ENCODE results near the gene MEGF6. TPM values are rescaled to one million over a fixed set of nuclear protein-coding genes. Genes with fewer than 3 reads are reported as not detected.

Gene MEGF6
- total RNA-seq, 3 donors from 2014 or later: 0.43 to 0.98 (median 0.84) TPM

GRCh38 chr1:3480369-3480719, 131.0 kb downstream of the MEGF6 start:
- Mint-ChIP-seq H3K4me3 (no peak overlapping the region), H3K9me3 (no peaks in the 10 kb centered on the region), H3K4me1 (ENCODE audit: low read depth) (peaks cover 1% of the 10 kb centered on the region), H3K27me3 (ENCODE audit: low read depth) (no peaks in the 10 kb centered on the region), H3K36me3 (ENCODE audit: insufficient read depth) (no peaks in the 10 kb centered on the region)
- no peak for ATAC-seq
- DNase-seq: no peak

DNA sequence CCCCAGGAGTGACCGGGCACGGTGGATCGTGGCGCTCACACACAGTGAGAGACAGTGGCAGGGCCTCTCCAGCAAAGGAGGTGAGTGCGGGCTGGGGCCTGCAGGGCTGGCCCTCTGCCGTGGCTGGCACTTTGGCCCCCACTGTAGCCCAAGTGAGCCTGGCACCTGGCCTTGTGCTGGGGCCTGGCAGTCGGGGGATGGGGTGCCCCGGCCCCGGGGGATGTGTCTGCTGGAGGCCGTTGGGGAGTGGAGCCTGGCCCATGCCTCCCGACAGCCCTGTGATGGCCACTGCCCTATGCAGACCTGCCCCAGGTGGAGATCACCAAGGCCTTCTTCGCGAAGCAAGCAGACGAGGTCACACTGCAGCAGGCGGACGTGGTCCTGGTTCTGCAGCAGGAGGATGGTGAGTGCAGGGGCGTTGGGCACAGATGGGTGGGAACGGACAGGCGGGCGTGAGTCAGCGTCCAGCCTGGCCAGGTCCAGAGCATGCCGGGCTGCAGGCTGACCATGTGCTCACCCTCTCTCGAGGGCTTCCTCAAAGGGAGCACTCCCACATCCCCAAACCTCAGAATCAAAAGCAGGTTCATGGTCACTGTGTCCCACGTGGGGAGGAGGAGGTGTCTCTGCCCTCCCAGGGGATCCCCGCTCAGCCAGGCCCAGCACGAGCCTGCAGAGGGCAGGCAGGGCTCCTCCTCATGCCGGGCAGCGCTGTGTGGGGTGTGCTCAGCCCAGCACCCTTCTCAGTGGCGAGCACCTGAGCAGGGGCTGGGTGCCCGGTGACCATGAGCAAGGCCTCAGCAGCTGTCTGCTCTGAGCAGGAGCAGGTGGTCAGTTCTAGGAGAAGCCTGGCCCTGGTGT, 131.6 kb downstream of the MEGF6 start:
- ATAC-seq (no peak), DNase-seq (no peak)
- Mint-ChIP-seq H3K4me1 (ENCODE audit: low read depth) (peaks cover 1% of the 10 kb centered on the region), H3K9me3 (no peaks in the 10 kb centered on the region), H3K27me3 (ENCODE audit: low read depth) (no peaks in the 10 kb centered on the region), H3K36me3 (ENCODE audit: insufficient read depth) (no peaks in the 10 kb centered on the region), H3K4me3 (no peak overlapping the region)

DNA sequence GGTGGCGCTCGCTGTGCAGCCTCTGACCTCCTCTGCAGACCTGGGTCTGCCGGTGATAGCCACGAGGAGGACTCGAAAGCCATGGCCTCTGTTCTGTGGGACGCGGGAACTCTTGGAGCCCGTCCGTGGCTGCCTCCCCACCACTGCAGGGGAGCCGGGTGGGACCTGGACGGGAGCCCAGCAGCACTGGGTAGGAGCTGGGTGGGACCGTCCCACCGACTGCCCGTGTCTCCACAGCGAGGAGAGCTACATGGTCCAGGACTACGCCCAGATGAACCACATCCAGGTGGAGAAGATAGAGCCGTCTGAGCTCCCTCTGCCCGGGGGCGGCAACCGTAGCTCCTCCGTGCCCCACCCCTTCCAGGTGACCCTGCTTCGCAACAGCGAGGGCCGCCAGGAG, 133.1 kb downstream of the MEGF6 start:
- DNase-seq (no peak), ATAC-seq (no peak)
- Mint-ChIP-seq H3K4me3 (no peak overlapping the region), H3K9me3 (no peaks in the 10 kb centered on the region), H3K4me1 (ENCODE audit: low read depth) (no peaks in the 10 kb centered on the region), H3K36me3 (ENCODE audit: insufficient read depth) (no peaks in the 10 kb centered on the region), H3K27me3 (ENCODE audit: low read depth) (no peaks in the 10 kb centered on the region)

- H3K9me3 Mint-ChIP-seq: no peaks in the 10 kb centered on the region
- H3K36me3 Mint-ChIP-seq (ENCODE audit: insufficient read depth): no peaks in the 10 kb centered on the region
- H3K4me1 Mint-ChIP-seq (ENCODE audit: low read depth): no peaks in the 10 kb centered on the region
- H3K4me3 Mint-ChIP-seq: no peak overlapping the region
- H3K27me3 Mint-ChIP-seq (ENCODE audit: low read depth): no peaks in the 10 kb centered on the region
- ATAC-seq: no peak
- DNase-seq: no peak
These were observed 133.9 kb downstream of the MEGF6 start for GRCh38 chr1:3477241-3477995.

DNA sequence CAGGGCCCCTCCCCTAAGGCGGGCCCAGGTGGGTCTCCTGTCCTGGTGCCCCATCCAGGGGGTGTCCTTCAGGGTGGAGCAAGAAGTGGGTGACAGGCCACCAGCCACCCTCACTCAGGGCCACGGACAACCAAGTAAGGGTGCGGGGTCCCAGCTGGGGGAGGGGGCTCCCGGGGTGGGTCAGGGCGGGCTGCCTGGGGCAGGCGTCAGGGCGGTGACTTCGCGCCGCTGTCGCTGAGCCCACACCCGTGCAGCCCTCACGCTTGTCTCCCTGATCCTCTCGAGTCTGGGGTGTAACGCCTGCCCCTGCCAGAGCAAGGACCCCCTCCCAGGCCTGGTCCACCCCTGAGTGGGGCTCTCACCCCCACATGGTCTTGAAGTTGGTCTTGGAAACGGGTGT, 134.6 kb downstream of the MEGF6 start:
- no peaks in the 10 kb centered on the region for H3K9me3 Mint-ChIP-seq
- DNase-seq (no peak), ATAC-seq (no peak)
- H3K4me3 Mint-ChIP-seq: no peak overlapping the region
- H3K36me3 Mint-ChIP-seq (ENCODE audit: insufficient read depth): no peaks in the 10 kb centered on the region
- H3K4me1 Mint-ChIP-seq (ENCODE audit: low read depth): no peaks in the 10 kb centered on the region
- no peaks in the 10 kb centered on the region for H3K27me3 Mint-ChIP-seq (ENCODE audit: low read depth)

DNA sequence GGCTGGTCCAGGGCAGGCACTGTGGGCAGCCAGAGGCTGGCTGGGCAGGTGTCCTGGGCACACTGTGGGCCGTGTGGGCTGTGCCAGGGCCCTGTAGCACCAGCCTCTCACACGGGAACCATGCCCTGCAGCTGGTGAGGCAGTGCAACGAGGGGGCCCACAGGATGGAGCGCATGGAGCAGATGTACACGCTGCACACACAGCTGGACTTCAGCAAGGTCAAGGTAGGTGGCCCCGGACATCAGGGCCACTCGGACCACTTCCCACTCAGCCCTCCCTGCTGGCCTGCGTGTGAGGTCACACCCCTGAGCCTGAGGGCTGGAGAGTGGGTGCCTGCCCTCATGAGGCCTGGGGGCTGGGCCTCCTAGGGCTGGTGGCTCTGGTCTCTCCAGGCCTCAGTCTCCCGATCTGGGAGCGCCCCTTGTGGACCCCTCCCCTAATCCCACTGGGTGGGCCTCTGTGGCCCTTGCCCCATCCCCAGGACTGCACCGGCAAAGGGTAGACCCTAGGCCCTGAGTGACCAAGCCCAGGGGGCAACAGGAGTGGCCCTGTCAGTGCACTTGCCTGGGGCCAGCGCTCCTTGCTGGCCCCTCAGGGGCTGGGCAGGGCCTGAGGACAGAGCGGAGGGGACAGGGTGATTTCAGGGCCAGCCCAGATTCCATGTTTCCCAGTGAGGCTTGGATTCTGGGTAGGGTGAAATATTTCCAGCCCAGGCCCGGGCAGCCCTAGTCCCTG, 135.3 kb downstream of the MEGF6 start:
- Mint-ChIP-seq H3K4me1 (ENCODE audit: low read depth) (no peaks in the 10 kb centered on the region), H3K4me3 (no peak overlapping the region), H3K36me3 (ENCODE audit: insufficient read depth) (no peaks in the 10 kb centered on the region), H3K9me3 (no peaks in the 10 kb centered on the region), H3K27me3 (ENCODE audit: low read depth) (no peaks in the 10 kb centered on the region)
- no peak for DNase-seq
- ATAC-seq: no peak

GRCh38 chr1:3474421-3474820, 136.9 kb downstream of the MEGF6 start:
- Mint-ChIP-seq H3K4me3 (no peak overlapping the region), H3K9me3 (no peaks in the 10 kb centered on the region), H3K27me3 (ENCODE audit: low read depth) (no peaks in the 10 kb centered on the region), H3K4me1 (ENCODE audit: low read depth) (no peaks in the 10 kb centered on the region), H3K36me3 (ENCODE audit: insufficient read depth) (no peaks in the 10 kb centered on the region)
- ATAC-seq: no peak
- DNase-seq: no peak

GRCh38 chr1:3474016-3474415, 137.3 kb downstream of the MEGF6 start:
- Mint-ChIP-seq H3K4me3 (no peak overlapping the region), H3K9me3 (no peaks in the 10 kb centered on the region), H3K27me3 (ENCODE audit: low read depth) (no peaks in the 10 kb centered on the region), H3K36me3 (ENCODE audit: insufficient read depth) (no peaks in the 10 kb centered on the region), H3K4me1 (ENCODE audit: low read depth) (no peaks in the 10 kb centered on the region)
- DNase-seq (no peak), ATAC-seq (no peak)

DNA sequence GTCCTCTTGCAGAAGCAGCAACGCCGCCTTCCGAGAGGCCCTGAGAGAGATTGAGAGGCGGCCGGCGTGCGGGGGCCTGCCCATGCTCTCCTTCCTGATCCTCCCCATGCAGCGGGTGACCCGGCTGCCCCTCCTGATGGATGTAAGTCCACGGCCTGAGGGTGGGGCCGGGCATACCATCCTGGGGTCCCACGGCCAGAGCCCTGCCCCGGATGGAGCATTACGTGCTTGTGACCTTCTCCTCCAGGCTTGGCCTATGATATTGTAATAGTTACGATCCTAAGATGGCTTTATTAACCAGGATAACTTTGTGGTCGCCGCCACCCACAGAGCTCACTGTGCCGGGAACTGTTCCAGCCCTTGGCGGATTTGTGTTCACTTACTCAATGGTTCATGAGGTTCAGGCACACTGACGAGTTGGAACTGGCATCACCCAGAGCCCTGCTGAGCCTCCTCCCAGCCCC, 137.9 kb downstream of the MEGF6 start:
- H3K4me3 Mint-ChIP-seq: no peak overlapping the region
- H3K4me1 Mint-ChIP-seq (ENCODE audit: low read depth): no peaks in the 10 kb centered on the region
- H3K9me3 Mint-ChIP-seq: no peaks in the 10 kb centered on the region
- H3K27me3 Mint-ChIP-seq (ENCODE audit: low read depth): no peaks in the 10 kb centered on the region
- DNase-seq (no peak), ATAC-seq (no peak)
- no peaks in the 10 kb centered on the region for H3K36me3 Mint-ChIP-seq (ENCODE audit: insufficient read depth)

DNA sequence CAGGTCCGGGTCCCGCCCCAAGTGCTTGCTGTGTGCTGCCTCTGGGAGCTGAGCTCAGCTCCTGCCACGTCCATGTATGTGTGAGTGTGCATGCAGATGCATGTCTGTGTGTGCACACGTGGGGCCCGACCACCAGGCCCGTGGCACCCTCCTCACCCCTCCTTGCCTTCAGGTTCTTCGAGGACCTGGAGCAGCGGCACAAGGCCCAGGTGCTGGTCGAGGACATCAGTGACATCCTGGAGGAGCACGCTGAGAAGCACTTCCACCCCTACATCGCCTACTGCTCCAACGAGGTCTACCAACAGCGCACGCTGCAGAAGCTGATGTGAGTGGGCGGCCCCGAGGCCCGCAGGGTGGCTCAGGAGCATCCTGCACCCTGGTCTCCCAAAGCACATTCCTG, 138.4 kb downstream of the MEGF6 start:
- Mint-ChIP-seq H3K4me1 (ENCODE audit: low read depth) (no peaks in the 10 kb centered on the region), H3K36me3 (ENCODE audit: insufficient read depth) (no peaks in the 10 kb centered on the region), H3K4me3 (no peak overlapping the region), H3K27me3 (ENCODE audit: low read depth) (no peaks in the 10 kb centered on the region), H3K9me3 (no peaks in the 10 kb centered on the region)
- DNase-seq (no peak), ATAC-seq (no peak)

- H3K36me3 Mint-ChIP-seq (ENCODE audit: insufficient read depth): no peaks in the 10 kb centered on the region
- H3K27me3 Mint-ChIP-seq (ENCODE audit: low read depth): no peaks in the 10 kb centered on the region
- ATAC-seq (no peak), DNase-seq (no peak)
- H3K4me1 Mint-ChIP-seq (ENCODE audit: low read depth): no peaks in the 10 kb centered on the region
- H3K4me3 Mint-ChIP-seq: no peak overlapping the region
- H3K9me3 Mint-ChIP-seq: no peaks in the 10 kb centered on the region
These were observed 139.0 kb downstream of the MEGF6 start for GRCh38 chr1:3472088-3472850.

- H3K4me1 Mint-ChIP-seq (ENCODE audit: low read depth): no peaks in the 10 kb centered on the region
- no peaks in the 10 kb centered on the region for H3K27me3 Mint-ChIP-seq (ENCODE audit: low read depth)
- no peak overlapping the region for H3K4me3 Mint-ChIP-seq
- no peak for ATAC-seq
- no peaks in the 10 kb centered on the region for H3K36me3 Mint-ChIP-seq (ENCODE audit: insufficient read depth)
- DNase-seq: no peak
- H3K9me3 Mint-ChIP-seq: no peaks in the 10 kb centered on the region
These were observed 139.8 kb downstream of the MEGF6 start for GRCh38 chr1:3471356-3472087.

DNA sequence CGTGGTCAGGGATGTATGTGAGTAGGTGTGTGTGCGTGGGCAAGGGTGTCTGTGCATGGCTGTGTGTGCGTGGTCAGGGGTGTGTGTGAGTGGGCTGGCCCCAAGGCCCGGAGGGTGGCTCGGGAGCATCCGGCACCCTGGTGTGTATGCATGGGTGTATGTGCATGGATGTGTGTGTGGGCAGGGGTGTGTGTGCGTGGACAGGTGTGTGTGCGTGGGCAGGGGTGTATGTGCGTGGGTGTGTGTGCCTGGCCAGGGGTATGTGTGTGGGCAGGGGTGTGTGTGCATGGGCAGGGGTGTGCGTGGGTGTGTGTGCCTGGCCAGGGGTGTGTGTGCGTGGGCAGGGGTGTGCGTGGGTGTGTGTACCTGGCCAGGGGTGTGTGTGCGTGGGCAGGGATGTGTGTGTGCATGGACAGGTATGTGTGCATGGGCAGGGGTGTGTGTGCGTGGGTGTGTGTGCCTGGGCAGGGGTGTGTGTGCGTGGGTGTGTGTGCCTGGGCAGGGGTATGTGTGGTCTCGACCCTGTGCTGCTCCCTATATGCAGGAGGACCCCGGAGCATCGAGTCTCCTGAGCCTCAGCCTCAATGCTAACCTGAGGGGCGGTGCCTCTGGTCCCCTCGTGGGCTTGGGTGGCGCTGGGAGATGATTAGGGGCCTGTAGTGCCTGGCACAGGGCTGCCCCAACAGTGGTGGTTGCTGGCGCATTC, 140.5 kb downstream of the MEGF6 start:
- Mint-ChIP-seq H3K9me3 (no peaks in the 10 kb centered on the region), H3K4me3 (no peak overlapping the region), H3K27me3 (ENCODE audit: low read depth) (no peaks in the 10 kb centered on the region), H3K4me1 (ENCODE audit: low read depth) (no peaks in the 10 kb centered on the region), H3K36me3 (ENCODE audit: insufficient read depth) (no peaks in the 10 kb centered on the region)
- ATAC-seq (no peak), DNase-seq (no peak)
